ENCODE measurements around the gene LMO1.

LMO1 gene

GRCh38 chr11:8263769-8264410 lies at the start of gene LMO1:
LMO1 (minus strand) TSS chr11:8263878; CDS start chr11:8263362, 516 bp downstream.
- no peak within 1 kb of the TSS for H3K9ac ChIP-seq (ENCODE audit: low read depth, low read length)
- H3K4me1 ChIP-seq (ENCODE audit: control insufficient read depth, insufficient read depth, low read length) = peaks cover 17% of the 10 kb centered on the region; the same call in 1 of the 2 replicates
- peak within 1 kb of the TSS; percentile 66 for H3K4me3 ChIP-seq (ENCODE audit: low read depth, low read length)
- H3K27ac ChIP-seq (ENCODE audit: low read depth, low read length) = no peak within 1 kb of the TSS
- H3K9me3 ChIP-seq (ENCODE audit: control insufficient read depth, insufficient read depth, low read length) = no peaks in the 10 kb centered on the region
- H3K36me3 ChIP-seq (ENCODE audit: control insufficient read depth, insufficient read depth, low read length) = no peaks in the 10 kb centered on the region
- H3K27me3 ChIP-seq (ENCODE audit: control insufficient read depth, insufficient read depth, low read length) = peaks cover 90% of the 10 kb centered on the region

GRCh38 chr11:8312986-8313385 lies 49.3 kb upstream of the LMO1 start:
- H3K36me3 ChIP-seq (ENCODE audit: control insufficient read depth, insufficient read depth, low read length) = no peaks in the 10 kb centered on the region
- H3K9ac ChIP-seq (ENCODE audit: low read depth, low read length) = no peak overlapping the region
- no peaks in the 10 kb centered on the region for H3K27me3 ChIP-seq (ENCODE audit: control insufficient read depth, insufficient read depth, low read length)
- H3K9me3 ChIP-seq (ENCODE audit: control insufficient read depth, insufficient read depth, low read length) = no peaks in the 10 kb centered on the region
- H3K4me3 ChIP-seq (ENCODE audit: low read depth, low read length) = no peak overlapping the region
- no peak overlapping the region for H3K27ac ChIP-seq (ENCODE audit: low read depth, low read length)
- peaks cover 3% of the 10 kb centered on the region; the same call in 1 of the 2 replicates for H3K4me1 ChIP-seq (ENCODE audit: control insufficient read depth, insufficient read depth, low read length)

DNA sequence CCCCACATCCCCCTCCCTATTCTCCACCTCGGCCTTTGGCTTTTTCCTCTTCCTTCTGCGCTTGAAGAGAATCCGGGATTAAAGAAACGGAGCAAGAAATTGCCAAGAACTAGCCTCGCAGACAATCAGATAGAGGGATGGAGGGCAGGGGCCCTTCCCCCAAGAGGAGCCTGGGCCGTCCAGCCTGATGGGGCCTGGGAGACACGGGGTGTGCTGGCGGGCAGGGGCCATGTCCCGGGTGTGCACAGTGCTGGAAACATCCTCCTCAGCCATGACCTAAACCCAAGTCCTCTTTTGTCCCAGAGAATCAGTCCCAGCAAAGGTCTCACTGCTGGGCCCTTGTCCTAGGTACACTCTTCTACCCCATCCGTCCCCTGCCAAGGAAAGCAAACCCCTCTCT lies 47.7 kb upstream of the LMO1 start:
- no peaks in the 10 kb centered on the region for H3K9me3 ChIP-seq (ENCODE audit: control insufficient read depth, insufficient read depth, low read length)
- no peak overlapping the region for H3K9ac ChIP-seq (ENCODE audit: low read depth, low read length)
- no peak overlapping the region for H3K4me3 ChIP-seq (ENCODE audit: low read depth, low read length)
- no peaks in the 10 kb centered on the region for H3K36me3 ChIP-seq (ENCODE audit: control insufficient read depth, insufficient read depth, low read length)
- no peak overlapping the region for H3K27ac ChIP-seq (ENCODE audit: low read depth, low read length)
- H3K4me1 ChIP-seq (ENCODE audit: control insufficient read depth, insufficient read depth, low read length) = peaks cover 3% of the 10 kb centered on the region; the same call in 1 of the 2 replicates
- H3K27me3 ChIP-seq (ENCODE audit: control insufficient read depth, insufficient read depth, low read length) = no peaks in the 10 kb centered on the region

- Histone ChIP-seq H3K4me3 (ENCODE audit: low read depth, low read length) (no peak overlapping the region), H3K27ac (ENCODE audit: low read depth, low read length) (no peak overlapping the region), H3K4me1 (ENCODE audit: control insufficient read depth, insufficient read depth, low read length) (peaks cover 3% of the 10 kb centered on the region; the same call in 1 of the 2 replicates), H3K27me3 (ENCODE audit: control insufficient read depth, insufficient read depth, low read length) (no peaks in the 10 kb centered on the region), H3K36me3 (ENCODE audit: control insufficient read depth, insufficient read depth, low read length) (no peaks in the 10 kb centered on the region), H3K9ac (ENCODE audit: low read depth, low read length) (no peak overlapping the region), H3K9me3 (ENCODE audit: control insufficient read depth, insufficient read depth, low read length) (no peaks in the 10 kb centered on the region)
Measured at GRCh38 chr11:8310743-8311298, 47.1 kb upstream of the LMO1 start.

DNA sequence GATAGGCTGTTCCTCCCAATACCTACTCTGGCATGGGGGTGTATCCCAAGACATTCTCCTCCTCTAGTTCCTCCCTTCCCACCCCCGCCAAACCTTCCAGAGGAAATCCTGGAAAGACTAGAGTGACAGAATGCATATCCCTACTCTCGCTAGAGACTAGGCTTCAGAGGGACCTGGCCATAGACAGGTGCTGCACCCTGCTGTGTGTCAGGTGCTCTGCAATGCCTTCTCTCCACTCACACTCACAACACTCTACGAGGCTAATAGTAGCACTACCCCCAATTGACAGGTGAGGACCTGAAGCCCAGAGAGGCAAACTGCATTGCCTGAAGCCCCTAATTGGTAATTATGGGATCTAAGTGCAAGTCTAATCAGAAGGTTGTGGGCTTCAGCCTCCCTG lies 46.2 kb upstream of the LMO1 start:
- Histone ChIP-seq H3K9me3 (ENCODE audit: control insufficient read depth, insufficient read depth, low read length) (no peaks in the 10 kb centered on the region), H3K4me1 (ENCODE audit: control insufficient read depth, insufficient read depth, low read length) (peaks cover 3% of the 10 kb centered on the region; the same call in 1 of the 2 replicates), H3K27me3 (ENCODE audit: control insufficient read depth, insufficient read depth, low read length) (no peaks in the 10 kb centered on the region), H3K4me3 (ENCODE audit: low read depth, low read length) (no peak overlapping the region), H3K36me3 (ENCODE audit: control insufficient read depth, insufficient read depth, low read length) (no peaks in the 10 kb centered on the region), H3K9ac (ENCODE audit: low read depth, low read length) (no peak overlapping the region), H3K27ac (ENCODE audit: low read depth, low read length) (no peak overlapping the region)

DNA sequence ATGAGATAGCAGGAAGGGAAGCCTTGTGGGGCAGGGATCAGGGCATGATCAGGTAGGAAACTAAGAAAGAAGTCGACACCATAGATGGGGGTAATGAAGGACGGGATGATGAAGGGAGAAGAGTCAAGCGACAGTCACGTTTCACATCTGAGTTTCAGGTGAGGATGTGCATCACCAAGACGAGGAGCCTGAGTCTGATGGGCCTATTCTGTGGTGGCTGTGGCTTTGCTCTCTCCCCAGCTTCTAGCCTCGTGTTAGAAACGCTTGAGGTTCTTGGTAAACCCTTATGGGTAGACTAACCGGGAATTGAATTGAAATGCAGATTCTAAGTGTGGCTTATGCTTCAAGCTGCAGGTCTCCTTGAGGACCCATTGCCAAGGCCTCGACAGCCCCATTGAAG lies 45.6 kb upstream of the LMO1 start:
- H3K9ac ChIP-seq (ENCODE audit: low read depth, low read length) = no peak overlapping the region
- H3K27ac ChIP-seq (ENCODE audit: low read depth, low read length) = no peak overlapping the region
- no peaks in the 10 kb centered on the region for H3K9me3 ChIP-seq (ENCODE audit: control insufficient read depth, insufficient read depth, low read length)
- H3K27me3 ChIP-seq (ENCODE audit: control insufficient read depth, insufficient read depth, low read length) = no peaks in the 10 kb centered on the region
- H3K36me3 ChIP-seq (ENCODE audit: control insufficient read depth, insufficient read depth, low read length) = no peaks in the 10 kb centered on the region
- peaks cover 3% of the 10 kb centered on the region; the same call in 1 of the 2 replicates for H3K4me1 ChIP-seq (ENCODE audit: control insufficient read depth, insufficient read depth, low read length)
- no peak overlapping the region for H3K4me3 ChIP-seq (ENCODE audit: low read depth, low read length)

- Histone ChIP-seq H3K27ac (ENCODE audit: low read depth, low read length) (no peak overlapping the region), H3K4me3 (ENCODE audit: low read depth, low read length) (no peak overlapping the region), H3K27me3 (ENCODE audit: control insufficient read depth, insufficient read depth, low read length) (no peaks in the 10 kb centered on the region), H3K4me1 (ENCODE audit: control insufficient read depth, insufficient read depth, low read length) (peaks cover 3% of the 10 kb centered on the region; the same call in 1 of the 2 replicates), H3K9me3 (ENCODE audit: control insufficient read depth, insufficient read depth, low read length) (no peaks in the 10 kb centered on the region), H3K36me3 (ENCODE audit: control insufficient read depth, insufficient read depth, low read length) (no peaks in the 10 kb centered on the region), H3K9ac (ENCODE audit: low read depth, low read length) (no peak overlapping the region)
Measured at GRCh38 chr11:8307601-8308000, 43.9 kb upstream of the LMO1 start.

- H3K4me3 ChIP-seq (ENCODE audit: low read depth, low read length) = no peak overlapping the region
- peaks cover 4% of the 10 kb centered on the region; the same call in 1 of the 2 replicates for H3K4me1 ChIP-seq (ENCODE audit: control insufficient read depth, insufficient read depth, low read length)
- no peak overlapping the region for H3K9ac ChIP-seq (ENCODE audit: low read depth, low read length)
- no peaks in the 10 kb centered on the region for H3K36me3 ChIP-seq (ENCODE audit: control insufficient read depth, insufficient read depth, low read length)
- H3K27me3 ChIP-seq (ENCODE audit: control insufficient read depth, insufficient read depth, low read length) = no peaks in the 10 kb centered on the region
- no peak overlapping the region for H3K27ac ChIP-seq (ENCODE audit: low read depth, low read length)
- no peaks in the 10 kb centered on the region for H3K9me3 ChIP-seq (ENCODE audit: control insufficient read depth, insufficient read depth, low read length)
Measured at GRCh38 chr11:8301622-8302021, 37.9 kb upstream of the LMO1 start.

- H3K9me3 ChIP-seq (ENCODE audit: control insufficient read depth, insufficient read depth, low read length) = no peaks in the 10 kb centered on the region
- H3K4me3 ChIP-seq (ENCODE audit: low read depth, low read length) = no peak overlapping the region
- H3K36me3 ChIP-seq (ENCODE audit: control insufficient read depth, insufficient read depth, low read length) = no peaks in the 10 kb centered on the region
- no peaks in the 10 kb centered on the region for H3K27me3 ChIP-seq (ENCODE audit: control insufficient read depth, insufficient read depth, low read length)
- peaks cover 4% of the 10 kb centered on the region; the same call in 1 of the 2 replicates for H3K4me1 ChIP-seq (ENCODE audit: control insufficient read depth, insufficient read depth, low read length)
- no peak overlapping the region for H3K27ac ChIP-seq (ENCODE audit: low read depth, low read length)
- H3K9ac ChIP-seq (ENCODE audit: low read depth, low read length) = no peak overlapping the region
Measured at GRCh38 chr11:8298801-8299786, 35.4 kb upstream of the LMO1 start.

GRCh38 chr11:8297781-8298440 lies 34.2 kb upstream of the LMO1 start:
- no peak overlapping the region for H3K27ac ChIP-seq (ENCODE audit: low read depth, low read length)
- no peak overlapping the region for H3K9ac ChIP-seq (ENCODE audit: low read depth, low read length)
- no peak overlapping the region for H3K4me3 ChIP-seq (ENCODE audit: low read depth, low read length)
- H3K4me1 ChIP-seq (ENCODE audit: control insufficient read depth, insufficient read depth, low read length) = peaks cover 4% of the 10 kb centered on the region; the same call in 1 of the 2 replicates
- no peaks in the 10 kb centered on the region for H3K36me3 ChIP-seq (ENCODE audit: control insufficient read depth, insufficient read depth, low read length)
- H3K27me3 ChIP-seq (ENCODE audit: control insufficient read depth, insufficient read depth, low read length) = no peaks in the 10 kb centered on the region
- H3K9me3 ChIP-seq (ENCODE audit: control insufficient read depth, insufficient read depth, low read length) = no peaks in the 10 kb centered on the region

Measured in HUES48 (cell line).